Spleen (tissue), 11 donors: ENCODE results near the gene APOL6. TPM values are rescaled to one million over a fixed set of nuclear protein-coding genes. Genes with fewer than 3 reads are reported as not detected.

Experiments used
- DNase-seq: peaks from one replicate; pipeline ENCODE4 v3.0.0-alpha.2; 2020
- H3K27ac ChIP-seq, 8 donors: fragments of 200-600 bp; sonication (generic) in 7 of 8; 1 replicate in 4 of 8; 2 replicates in 4 of 8; pipeline versions ENCODE4 v1.5.0 to v1.8.0; 2016 to 2021; ENCODE audit warnings: inconsistent platforms in 4 of 8, mild to moderate bottlenecking in 4 of 8, moderate library complexity in 1 of 8
- H3K27me3 ChIP-seq, 7 donors: fragments of 200-600 bp; sonication (generic) in 6 of 7; replicated peaks in 1 of 7; 1 replicate in 4 of 7; 2 replicates in 3 of 7; pipeline versions ENCODE4 v1.5.0 to v1.8.0; 2016 to 2021; ENCODE audit warnings: inconsistent platforms in 3 of 7, mild to moderate bottlenecking in 1 of 7
- H3K36me3 ChIP-seq, 6 donors: fragments of 200-600 bp; sonication (generic) in 5 of 6; 1 replicate in 4 of 6; 2 replicates in 2 of 6; pipeline versions ENCODE4 v1.5.0 to v1.8.0; 2016 to 2021; ENCODE audit warnings: inconsistent platforms in 2 of 6
- H3K4me1 ChIP-seq, 6 donors: fragments of 200-600 bp; sonication (generic) in 5 of 6; 1 replicate in 3 of 6; 2 replicates in 3 of 6; pipeline versions ENCODE4 v1.5.0 to v1.8.0; 2016 to 2021; ENCODE audit warnings: inconsistent platforms in 3 of 6
- H3K4me3 ChIP-seq, 8 donors: fragments of 200-600 bp; sonication (generic) in 7 of 8; 1 replicate in 4 of 8; 2 replicates in 4 of 8; pipeline versions ENCODE4 v1.5.0 to v1.8.0; 2016 to 2021; ENCODE audit warnings: inconsistent platforms in 4 of 8, mild to moderate bottlenecking in 4 of 8, moderate library complexity in 2 of 8
- H3K9me3 ChIP-seq, 8 donors: fragments of 200-600 bp; sonication (generic) in 7 of 8; 1 replicate in 4 of 8; 2 replicates in 4 of 8; pipeline versions ENCODE4 v1.5.0 to v1.8.0; 2016 to 2021; ENCODE audit warnings: inconsistent platforms in 4 of 8
- CTCF ChIP-seq, 11 experiments: fragments of 200-600 bp in 7 of 11; fragments of 450-650 bp in 4 of 11; sonication (generic) in 4 of 11; IDR thresholded peaks in 8 of 11; conservative IDR thresholded peaks in 3 of 11; 1 replicate in 7 of 11; 2 replicates in 4 of 11; pipeline versions ENCODE4 v1.4.0 to v1.8.0; 2016 to 2021; ENCODE audit warnings: antibody characterized with exemption in 11 of 11, inconsistent platforms in 4 of 11, mild to moderate bottlenecking in 1 of 11
- POLR2A ChIP-seq, 3 donors: fragments of 450-650 bp; IDR thresholded peaks; one replicate each; pipeline ENCODE4 v1.5.1; 2017; ENCODE audit warnings: antibody characterized with exemption in 3 of 3, mild to moderate bottlenecking in 1 of 3
- POLR2AphosphoS5 ChIP-seq, 3 donors: sonication (generic); formaldehyde crosslinking; IDR thresholded peaks; one replicate each; pipeline ENCODE4 v1.5.1; 2017; ENCODE audit warnings: antibody characterized with exemption in 3 of 3
- WGBS, 5 donors: extraction: QIAGEN DNeasy Blood & Tissue Kit in 3 of 5; methylation state at CpG; one replicate each; pipeline versions ENCODE4 v1.1.5 to v1.1.7; 2013 to 2018; 5-methylcytosine and 5-hydroxymethylcytosine counted together
- intact Hi-C: fragments of 100-400 bp; cut with DNase I; formaldehyde crosslinking; loops from one replicate; pipeline ENCODE4 v1.15.0; 2023; ENCODE audit warnings: low total_unique reads
- polyA plus RNA-seq, 3 donors: library from polyadenylated mRNA; stranded (reverse); fragments of 200-250 nt; gene quantifications; one replicate each; pipeline ENCODE4 v1.2.1, GENCODE V29; 2013
- total RNA-seq, 7 donors: library from RNA; depleted of rRNA in 3 of 7; stranded (reverse); fragments of >200 nt in 3 of 7; fragmentation: NEBNext Ultra II Directional in 4 of 7; extraction: Animal tissue kit (Norgen Biotek cat#: 25700) in 4 of 7; gene quantifications; one replicate each; pipeline versions ENCODE4 v1.1.0 to v1.2.1, GENCODE V29; 2016 to 2021
- donor health status: healthy with polysubstance abuse.
- donor health status: DM: no; HTN: no; CAD: no; lungs with moderate emphysema.
- donor health status: DM: no; HTN: no; CAD: no.
- donor health status: Bipolar disorder and iron deficiency.
- donor health status: healthy.
- donor health status: DM: no; HTN: no; CAD: no.
- donor health status: DM: yes; HTN: yes; CAD: no.

Gene APOL6
- total and polyA plus RNA-seq, 10 donors: 4.4 to 48.1 (median 37.3) TPM

- Histone ChIP-seq H3K27me3 (peaks cover 0 to 29% (median 4%) of the 10 kb centered on the region in 7 donors), H3K36me3 (no peaks in the 10 kb centered on the region), H3K4me3 (no peak overlapping the region), H3K4me1 (peaks cover 0 to 8% (median 0%) of the 10 kb centered on the region in 6 donors), H3K9me3 (no peaks in the 10 kb centered on the region), H3K27ac (no peak overlapping the region)
- no peak for TF ChIP-seq CTCF (IDR thresholded peaks at IDR 0.05 in 8 of 11, conservative IDR thresholded peaks at IDR 0.05 in 3 of 11)
- no peak for TF ChIP-seq POLR2AphosphoS5 (IDR thresholded peaks at IDR 0.05)
- no peak for TF ChIP-seq POLR2A (IDR thresholded peaks at IDR 0.05)
- intact Hi-C loops: no loop called here
- no peak for DNase-seq
- 70 to 84% (median 80%) methylated on average over 2 of the region's 2 CpGs for WGBS, 5 donors
Observed at GRCh38 chr22:35605369-35605680, 42.9 kb upstream of the APOL6 start.

GRCh38 chr22:35605851-35606481 is 42.3 kb upstream of the APOL6 start:
- no peak for DNase-seq
- Histone ChIP-seq H3K36me3 (no peaks in the 10 kb centered on the region), H3K27ac (no peak overlapping the region), H3K4me3 (no peak overlapping the region), H3K9me3 (no peaks in the 10 kb centered on the region), H3K4me1 (peaks cover 0 to 1% (median 0%) of the 10 kb centered on the region in 6 donors), H3K27me3 (peaks cover 0 to 29% (median 4%) of the 10 kb centered on the region in 7 donors)
- 73 to 82% (median 81%) methylated on average over 13 of the region's 13 CpGs for WGBS, 5 donors
- intact Hi-C loops: no loop called here
- TF ChIP-seq POLR2AphosphoS5 (IDR thresholded peaks at IDR 0.05) (no peak), CTCF (IDR thresholded peaks at IDR 0.05 in 8 of 11, conservative IDR thresholded peaks at IDR 0.05 in 3 of 11) (no peak), POLR2A (IDR thresholded peaks at IDR 0.05) (no peak)

- H3K4me1 ChIP-seq: peaks cover 0 to 8% (median 4%) of the 10 kb centered on the region in 6 donors
- DNase-seq: no peak
- H3K36me3 ChIP-seq: no peaks in the 10 kb centered on the region
- H3K4me3 ChIP-seq: no peak overlapping the region
- H3K27me3 ChIP-seq: peaks cover 0 to 36% (median 4%) of the 10 kb centered on the region in 7 donors
- 85 to 93% (median 88%) methylated on average over 4 to 8 of the region's 8 CpGs for WGBS, 5 donors
- intact Hi-C loops: no loop called here
- H3K27ac ChIP-seq: no peak overlapping the region
- TF ChIP-seq CTCF (IDR thresholded peaks at IDR 0.05 in 8 of 11, conservative IDR thresholded peaks at IDR 0.05 in 3 of 11) (no peak), POLR2A (IDR thresholded peaks at IDR 0.05) (no peak), POLR2AphosphoS5 (IDR thresholded peaks at IDR 0.05) (no peak)
- no peaks in the 10 kb centered on the region for H3K9me3 ChIP-seq
Observed at GRCh38 chr22:35606916-35607315, 41.3 kb upstream of the APOL6 start.

GRCh38 chr22:35608088-35608487 is 40.2 kb upstream of the APOL6 start:
- no peak for TF ChIP-seq CTCF (IDR thresholded peaks at IDR 0.05 in 8 of 11, conservative IDR thresholded peaks at IDR 0.05 in 3 of 11)
- TF ChIP-seq POLR2AphosphoS5 (IDR thresholded peaks at IDR 0.05): no peak
- TF ChIP-seq POLR2A (IDR thresholded peaks at IDR 0.05): no peak
- H3K9me3 ChIP-seq: no peaks in the 10 kb centered on the region
- H3K27ac ChIP-seq: no peak overlapping the region
- H3K4me3 ChIP-seq: no peak overlapping the region
- DNase-seq: no peak
- WGBS, 5 donors: 76 to 89% (median 80%) methylated on average over 11 of the region's 11 CpGs
- intact Hi-C loops: no loop called here
- peaks cover 0 to 12% (median 6%) of the 10 kb centered on the region in 6 donors for H3K4me1 ChIP-seq
- H3K36me3 ChIP-seq: no peaks in the 10 kb centered on the region
- H3K27me3 ChIP-seq: peaks cover 0 to 36% (median 4%) of the 10 kb centered on the region in 7 donors
